T-helper 1 cell (primary cell): Measurements from ENCODE around the gene LAMB1.
"Not testable (repeated sequence)": the region's sequence is repeated elsewhere in the genome, so short reads cannot be mapped to it uniquely, and the experiment has no call there.

Experiments
- DNase-seq, 5 donors: peaks; one replicate each; pipeline ENCODE4 v3.0.0-alpha.2; 2012 to 2020
- total RNA-seq, 4 donors: gene quantifications; one replicate each; lab custom pipeline; 2026; lab: John Stamatoyannopoulos, UW

LAMB1 gene
- 0 to 0.31 (median 0.08) reads per million in 4 donors for total RNA-seq

GRCh38 chr7:108002726-108003598 is at the start of gene LAMB1:
Gene LAMB1 (minus strand): TSS chr7:108003161. CDS start chr7:108002885, 276 bp downstream.
- DNase-seq = no peak

DNA sequence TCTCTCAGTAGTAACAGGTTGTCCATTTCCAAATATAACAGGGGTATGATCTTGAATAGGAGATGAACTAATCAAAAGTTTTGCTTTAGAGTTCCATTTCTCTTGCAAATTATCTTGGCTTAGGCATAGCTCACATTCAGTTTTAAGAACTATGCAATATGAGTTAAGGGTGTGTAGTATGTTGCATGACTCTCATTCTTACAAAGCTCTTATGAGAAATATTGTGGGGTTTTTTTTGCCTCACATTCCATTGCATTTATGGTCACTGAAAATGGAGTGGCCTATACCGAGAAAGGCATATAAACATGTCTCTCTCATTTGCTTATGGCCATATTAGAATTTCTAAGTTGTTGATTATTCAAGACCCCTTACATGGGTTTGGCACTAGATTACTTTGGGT is 48.5 kb upstream of the LAMB1 start:
- no peak for DNase-seq

- DNase-seq = no peak
Measured at GRCh38 chr7:108049962-108050361, 47.0 kb upstream of the LAMB1 start.

- DNase-seq = no peak
Measured at GRCh38 chr7:108048422-108048821, 45.5 kb upstream of the LAMB1 start.

DNA sequence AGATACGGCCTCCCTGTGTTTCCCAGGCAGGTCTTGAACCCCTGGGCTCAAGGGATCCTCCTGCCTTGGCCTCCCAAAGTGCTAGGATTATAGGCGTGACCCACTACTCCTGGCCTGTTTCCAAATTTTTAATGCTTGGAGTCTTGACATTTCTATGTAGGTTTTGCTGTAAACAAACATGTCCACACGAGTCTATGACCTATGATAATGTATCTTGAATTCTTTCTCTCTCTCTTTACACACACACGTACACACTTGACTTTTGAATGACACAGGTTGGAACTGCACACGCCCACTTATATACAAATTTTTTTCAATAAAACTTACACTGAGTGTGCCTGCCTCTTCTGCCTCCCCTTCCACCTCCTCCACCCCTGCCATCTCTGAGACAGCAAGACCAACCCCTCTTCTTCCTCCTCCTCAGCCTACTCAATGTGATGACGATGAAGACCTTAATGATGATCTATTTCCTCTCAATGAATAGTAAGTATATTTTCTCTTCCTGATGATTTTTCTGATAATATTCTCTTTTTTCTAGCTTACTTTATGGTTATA is 44.1 kb upstream of the LAMB1 start:
- DNase-seq = no peak

DNA sequence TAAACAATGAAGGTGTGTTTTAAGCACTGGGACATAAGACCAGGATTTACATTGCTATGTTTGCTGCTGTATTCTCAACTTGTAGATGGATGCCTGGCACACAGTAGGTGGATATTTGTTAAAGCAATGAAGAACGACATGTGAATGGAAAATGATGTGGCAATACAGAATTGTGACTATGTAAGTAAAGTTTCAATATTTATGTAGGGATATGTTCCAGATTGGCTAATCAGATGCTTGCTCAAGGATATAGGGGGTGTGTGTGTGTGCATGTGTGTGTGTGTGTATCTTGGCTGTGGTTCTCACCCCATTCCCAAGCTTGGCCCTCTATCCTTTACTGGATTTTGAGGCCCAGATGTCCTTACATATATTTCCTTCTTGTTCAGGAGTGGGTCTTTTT is 42.7 kb upstream of the LAMB1 start:
- no peak for DNase-seq

DNA sequence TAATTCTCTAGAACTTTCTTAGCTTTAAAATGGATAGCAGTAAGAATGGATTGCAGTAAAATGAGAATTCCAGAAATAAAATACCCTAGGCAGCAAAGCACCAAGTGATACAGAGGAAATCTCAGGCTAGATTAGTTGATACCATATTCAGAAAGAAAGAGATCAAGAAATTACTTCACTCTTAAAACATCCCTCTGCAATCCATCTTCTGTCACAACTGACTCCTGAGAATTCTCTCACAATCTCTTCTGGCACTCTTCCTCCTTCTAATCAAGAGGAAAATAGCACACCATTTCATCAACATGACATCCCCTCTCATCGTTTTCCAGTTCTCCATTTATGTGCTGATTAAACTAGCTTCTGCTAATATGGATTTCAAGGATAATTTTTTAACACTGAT is 42.2 kb upstream of the LAMB1 start:
- DNase-seq = no peak

DNA sequence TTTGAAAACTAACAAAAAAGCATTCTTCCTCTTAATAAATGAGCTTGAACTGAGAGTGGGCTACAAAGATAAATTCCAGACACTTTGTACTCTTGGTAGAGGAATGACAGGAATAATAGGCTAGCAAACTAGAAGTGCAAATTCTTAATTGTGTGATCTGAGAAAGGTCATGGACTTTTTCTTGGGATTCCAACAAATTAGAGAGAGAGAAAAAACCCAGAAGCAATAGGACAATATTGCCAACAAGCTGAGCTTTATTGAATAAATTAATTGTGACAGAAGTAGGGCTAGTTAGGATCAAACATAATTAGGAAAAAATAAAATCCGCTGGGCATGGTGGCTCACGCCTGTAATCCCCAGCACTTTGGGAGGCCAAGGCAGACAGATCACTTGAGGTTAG is 41.4 kb upstream of the LAMB1 start:
- no peak for DNase-seq

DNA sequence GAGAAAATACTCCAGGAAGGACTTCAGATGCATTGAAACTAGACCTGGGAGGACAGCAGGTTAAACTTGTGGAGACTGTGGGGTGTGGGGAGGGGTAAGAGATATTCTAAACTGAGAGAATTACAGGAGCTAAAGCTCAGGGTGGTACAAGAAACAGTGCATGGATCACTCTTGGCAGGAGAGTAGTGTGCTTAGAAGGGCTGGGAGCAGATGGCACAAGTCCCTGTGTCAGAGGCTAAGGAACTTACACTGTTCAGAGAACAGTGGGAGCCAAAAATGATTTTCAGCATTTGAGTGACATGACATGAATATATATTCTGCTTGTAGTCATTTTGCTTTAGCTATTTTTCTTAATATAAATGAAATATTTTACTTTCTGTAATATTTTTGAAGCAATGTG is 36.0 kb upstream of the LAMB1 start:
- DNase-seq = no peak

- no peak for DNase-seq
Measured at GRCh38 chr7:108037741-108038140, 34.8 kb upstream of the LAMB1 start.

DNA sequence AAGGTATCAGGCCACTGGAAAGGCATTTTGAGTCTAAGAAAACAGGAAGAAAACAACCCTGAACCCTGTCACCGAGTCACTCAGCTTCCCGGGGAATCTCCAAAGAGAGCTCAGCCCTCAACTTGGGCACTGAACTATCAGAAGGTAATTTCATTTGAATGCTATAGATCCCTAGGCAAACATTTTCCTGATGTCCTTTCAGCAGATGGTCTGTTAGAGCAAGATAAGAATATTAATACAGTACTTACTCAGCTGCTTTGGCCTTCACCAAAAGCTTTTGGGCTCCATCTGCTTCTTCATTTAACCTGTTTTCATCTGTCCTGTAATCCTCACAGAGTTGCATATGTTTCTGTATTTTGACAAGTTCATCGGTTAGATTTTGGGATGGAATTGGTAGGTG is 34.2 kb upstream of the LAMB1 start:
- no peak for DNase-seq

DNA sequence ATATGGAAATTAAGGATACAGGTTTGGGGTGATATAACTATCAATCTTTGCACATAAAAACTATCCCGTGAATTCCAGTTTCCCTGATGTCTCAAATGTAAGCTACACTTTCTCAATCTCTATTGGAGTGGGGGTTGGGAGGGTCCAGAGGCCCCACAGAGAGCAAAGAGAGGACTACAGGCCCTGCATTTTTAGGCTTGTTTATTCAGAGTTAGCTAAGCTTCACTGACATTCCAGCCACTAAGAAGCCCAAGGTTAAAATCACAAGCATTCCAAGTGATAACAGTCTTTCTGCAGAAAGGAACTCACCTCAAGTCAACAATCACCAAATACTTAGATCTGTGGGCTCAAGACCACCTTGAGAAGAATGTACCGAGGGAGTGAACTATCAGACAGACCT is 31.6 kb upstream of the LAMB1 start:
- DNase-seq = no peak

DNA sequence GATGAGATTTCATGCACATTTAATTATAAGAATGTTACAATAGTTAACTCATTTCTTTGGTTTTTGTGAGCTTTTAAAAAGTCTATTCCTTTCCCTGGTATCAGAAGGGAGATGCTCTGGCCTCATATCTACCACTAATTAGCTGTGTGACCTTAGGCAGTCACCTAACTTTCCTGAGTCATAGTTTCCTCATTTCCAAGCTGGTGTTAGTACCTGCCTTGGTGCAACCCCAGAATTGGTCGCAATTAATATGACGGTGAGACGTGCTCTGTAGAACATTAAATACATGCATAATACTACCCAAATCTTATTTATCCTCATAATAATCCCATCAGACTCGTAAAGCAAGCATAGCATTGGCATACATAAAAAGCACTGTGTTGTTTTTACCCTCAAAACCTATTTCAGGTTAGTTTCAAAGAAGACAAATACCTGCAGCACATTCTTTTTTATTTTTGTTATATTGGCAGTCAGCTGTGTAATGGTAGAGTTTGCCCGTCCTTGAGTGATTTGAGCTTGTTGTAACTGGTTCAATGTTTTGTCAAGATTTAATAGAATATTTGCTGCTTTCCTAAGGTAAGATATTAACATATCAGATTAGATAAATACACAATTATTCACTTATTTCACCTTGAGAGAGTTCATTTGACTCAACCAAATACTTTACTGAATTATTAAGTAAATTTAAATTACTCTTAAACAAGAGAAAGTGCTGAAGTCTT is 31.0 kb upstream of the LAMB1 start:
- DNase-seq = no peak

DNA sequence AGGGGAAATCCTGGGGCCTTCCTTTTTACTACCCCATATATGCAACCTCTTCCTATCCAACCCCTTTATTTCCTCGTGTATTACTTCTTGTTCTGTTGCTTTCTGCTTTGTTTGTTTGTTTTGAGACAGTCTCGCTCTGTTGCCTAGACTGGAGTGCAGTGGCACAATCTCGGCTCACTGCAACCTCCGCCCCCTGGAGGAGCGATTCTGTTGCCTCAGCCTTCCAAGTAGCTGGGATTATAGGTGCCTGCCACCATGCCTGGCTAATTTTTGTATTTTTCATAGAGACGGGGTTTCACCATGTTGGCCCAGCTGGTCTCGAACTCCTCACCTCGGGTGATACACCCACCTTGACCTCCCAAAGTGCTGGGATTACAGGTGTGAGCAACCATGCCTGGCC is 30.3 kb upstream of the LAMB1 start:
- DNase-seq = not testable (repeated sequence)

DNA sequence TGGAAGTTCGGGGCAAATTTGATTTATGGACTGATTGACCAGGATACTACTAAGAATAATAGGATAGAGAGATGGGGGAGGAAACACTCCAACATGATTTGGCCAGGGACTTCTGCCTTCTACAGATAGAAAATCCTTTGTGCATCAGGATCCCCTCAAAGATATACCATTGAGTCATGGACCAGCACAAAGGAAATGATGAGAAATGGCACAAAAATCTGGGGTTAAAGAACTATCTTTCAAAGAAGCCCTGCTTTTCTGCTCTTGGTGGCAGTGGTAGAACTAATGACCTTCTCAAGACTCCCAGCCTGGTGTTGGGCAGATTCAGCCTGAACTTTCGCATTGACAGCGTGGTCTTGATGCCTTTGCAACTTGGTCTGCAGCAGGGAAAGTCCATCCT is 27.6 kb upstream of the LAMB1 start:
- no peak for DNase-seq

- no peak for DNase-seq
Measured at GRCh38 chr7:108029034-108029433, 26.1 kb upstream of the LAMB1 start.

DNA sequence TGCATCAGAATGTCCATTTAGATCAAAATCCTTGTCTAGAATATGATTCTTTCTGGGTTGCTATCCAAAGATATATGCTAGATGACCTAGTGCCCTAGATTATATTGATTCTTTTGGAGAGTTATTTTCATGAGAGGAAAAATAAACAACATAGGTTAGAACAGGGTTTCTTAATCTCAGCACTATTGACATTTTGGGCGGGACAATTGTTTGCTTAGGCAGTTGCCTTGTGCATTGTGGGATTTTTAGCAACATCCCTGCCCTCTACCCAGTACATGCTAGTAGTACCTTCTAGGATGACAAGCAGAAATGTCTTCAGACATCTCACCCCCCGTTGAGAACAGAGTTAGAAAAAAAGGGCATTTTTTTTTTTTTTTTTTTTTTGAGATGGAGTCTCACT is 25.1 kb upstream of the LAMB1 start:
- no peak for DNase-seq

- DNase-seq = no peak
Measured at GRCh38 chr7:108027239-108027638, 24.3 kb upstream of the LAMB1 start.

DNA sequence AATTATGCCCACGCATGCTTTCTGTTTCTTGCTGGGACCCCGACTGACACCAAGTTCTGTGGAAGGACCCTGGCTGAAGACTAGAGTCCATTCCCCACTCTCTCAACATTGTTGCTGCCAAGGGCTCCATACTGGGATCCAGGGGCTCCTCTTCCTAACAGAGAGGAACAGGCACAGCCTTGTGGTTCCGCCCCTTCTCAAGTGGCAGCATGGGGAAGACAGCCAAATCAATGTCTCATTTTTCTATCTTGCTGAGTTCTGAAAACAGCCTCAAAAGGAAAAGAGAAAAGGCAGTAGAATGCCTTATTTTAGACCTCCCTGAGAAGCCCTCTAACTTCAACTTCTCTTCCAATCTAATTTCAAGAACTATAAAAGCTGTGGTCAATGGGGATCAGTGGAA is 23.7 kb upstream of the LAMB1 start:
- no peak for DNase-seq

DNA sequence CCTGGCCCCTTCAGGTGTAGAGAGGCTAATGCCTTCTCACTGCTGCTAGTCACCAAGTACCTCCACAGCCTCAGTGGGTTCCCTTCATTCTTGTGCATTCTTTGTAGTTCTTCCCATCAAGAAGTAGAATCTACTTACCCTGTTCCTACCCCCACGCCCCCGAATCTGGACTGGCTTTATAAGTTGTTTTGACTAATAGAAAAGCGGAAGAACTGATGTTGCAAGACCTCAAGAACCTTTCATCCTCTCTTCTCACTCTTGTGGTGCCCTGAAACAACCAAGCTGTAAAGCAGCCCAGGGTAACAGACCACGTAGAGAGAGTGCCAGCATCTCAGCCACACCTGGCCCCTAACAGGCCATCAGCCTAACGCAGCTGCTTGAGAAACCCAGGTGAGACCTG is 23.2 kb upstream of the LAMB1 start:
- no peak for DNase-seq

DNA sequence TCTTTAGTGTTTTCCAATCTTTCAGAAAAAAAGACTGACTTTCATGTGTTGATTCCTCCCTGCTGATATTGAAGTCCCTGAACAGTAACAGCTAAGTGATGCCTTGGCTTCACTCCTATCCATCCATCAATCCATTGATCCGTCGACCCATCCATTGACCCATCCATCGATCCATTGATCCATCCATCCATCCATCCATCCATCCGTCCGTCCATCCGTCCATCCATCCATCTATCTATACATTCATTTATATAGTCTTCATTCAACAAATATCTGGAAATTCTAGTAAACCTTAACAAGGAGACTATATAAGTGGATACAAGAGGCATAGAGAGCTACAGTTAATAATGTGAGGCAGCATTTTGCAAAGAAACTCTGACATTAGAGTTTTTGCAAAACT is 21.6 kb upstream of the LAMB1 start:
- no peak for DNase-seq

- DNase-seq = no peak
Measured at GRCh38 chr7:108020585-108020984, 17.6 kb upstream of the LAMB1 start.

DNA sequence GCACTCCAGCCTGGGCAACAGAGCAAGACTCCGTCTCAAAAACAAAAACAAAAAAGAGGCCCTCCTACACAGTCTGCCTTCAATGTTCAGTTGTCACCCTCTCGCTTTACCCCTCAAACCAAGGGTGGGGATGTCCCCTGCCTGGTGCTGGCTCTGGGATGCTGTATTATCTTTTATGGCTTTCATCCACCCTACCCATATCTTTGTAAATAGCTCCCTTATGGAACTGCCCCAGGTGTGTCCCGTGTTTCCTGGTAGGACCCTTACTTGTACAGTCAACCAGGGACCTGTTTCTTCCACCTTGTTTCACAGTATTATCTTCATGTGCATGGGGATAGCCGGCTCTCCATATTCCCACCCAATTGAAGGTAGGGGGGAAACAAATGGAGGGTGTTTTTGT is 15.7 kb upstream of the LAMB1 start:
- DNase-seq = no peak

- DNase-seq = no peak
Measured at GRCh38 chr7:108017776-108018151, 14.8 kb upstream of the LAMB1 start.
